ENCODE data around the gene IFNGR1. TPM values are rescaled to one million over a fixed set of nuclear protein-coding genes. Genes with fewer than 3 reads are reported as not detected.

The IFNGR1 gene
- total and polyA plus RNA-seq, 12 donors: 55.8 to 132 (median 78.7) TPM

DNA sequence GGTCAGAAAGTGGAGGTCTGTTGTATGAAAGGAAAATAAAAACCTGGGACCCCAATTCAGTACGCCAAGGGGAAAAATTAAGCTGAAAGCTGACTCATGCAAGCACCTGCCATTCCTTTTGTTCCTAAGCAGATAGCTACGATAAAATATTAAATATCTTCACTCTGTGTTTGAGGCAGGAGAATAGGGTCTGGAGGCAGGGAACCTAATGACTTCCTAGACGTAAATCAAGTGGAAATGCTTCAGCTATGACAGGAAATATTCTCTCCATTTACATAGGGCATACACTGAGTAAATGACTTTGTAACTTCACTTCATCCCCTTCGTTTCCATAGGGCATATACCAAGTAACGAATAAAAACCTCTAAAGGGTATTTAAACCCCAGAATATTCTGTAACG is 41.0 kb upstream of the IFNGR1 start:
- WGBS, 2 donors: 75 to 79% methylated on average over 6 of the region's 6 CpGs
- TF ChIP-seq, protein P1, sequence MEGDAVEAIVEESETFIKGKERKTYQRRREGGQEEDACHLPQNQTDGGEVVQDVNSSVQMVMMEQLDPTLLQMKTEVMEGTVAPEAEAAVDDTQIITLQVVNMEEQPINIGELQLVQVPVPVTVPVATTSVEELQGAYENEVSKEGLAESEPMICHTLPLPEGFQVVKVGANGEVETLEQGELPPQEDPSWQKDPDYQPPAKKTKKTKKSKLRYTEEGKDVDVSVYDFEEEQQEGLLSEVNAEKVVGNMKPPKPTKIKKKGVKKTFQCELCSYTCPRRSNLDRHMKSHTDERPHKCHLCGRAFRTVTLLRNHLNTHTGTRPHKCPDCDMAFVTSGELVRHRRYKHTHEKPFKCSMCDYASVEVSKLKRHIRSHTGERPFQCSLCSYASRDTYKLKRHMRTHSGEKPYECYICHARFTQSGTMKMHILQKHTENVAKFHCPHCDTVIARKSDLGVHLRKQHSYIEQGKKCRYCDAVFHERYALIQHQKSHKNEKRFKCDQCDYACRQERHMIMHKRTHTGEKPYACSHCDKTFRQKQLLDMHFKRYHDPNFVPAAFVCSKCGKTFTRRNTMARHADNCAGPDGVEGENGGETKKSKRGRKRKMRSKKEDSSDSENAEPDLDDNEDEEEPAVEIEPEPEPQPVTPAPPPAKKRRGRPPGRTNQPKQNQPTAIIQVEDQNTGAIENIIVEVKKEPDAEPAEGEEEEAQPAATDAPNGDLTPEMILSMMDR (IDR thresholded peaks at IDR 0.05): no peak
- peak in 2 of 8 donors; percentile 16 to 58 for ATAC-seq
- no peak for DNase-seq
- H3K36me3 ChIP-seq: no peaks in the 10 kb centered on the region
- peak overlapping the region in 5 of 10 donors; percentile 35 to 64 (median 47) for H3K27ac ChIP-seq
- H3K4me1 ChIP-seq: peaks cover 0 to 31% (median 18%) of the 10 kb centered on the region in 9 donors
- H3K4me3 ChIP-seq: no peak overlapping the region
- intact Hi-C loops (cut with DNase I): loop anchor here in 4 of 10 donors (5.0 to 10.0 kb wide), 2 partner anchors 43 to 155 kb away; partner anchors contain the start of gene IFNGR1 (in 3 of the 4)
- peaks cover 0 to 23% (median 6%) of the 10 kb centered on the region in 11 donors for H3K9me3 ChIP-seq
- no peaks in the 10 kb centered on the region for H3K27me3 ChIP-seq

DNA sequence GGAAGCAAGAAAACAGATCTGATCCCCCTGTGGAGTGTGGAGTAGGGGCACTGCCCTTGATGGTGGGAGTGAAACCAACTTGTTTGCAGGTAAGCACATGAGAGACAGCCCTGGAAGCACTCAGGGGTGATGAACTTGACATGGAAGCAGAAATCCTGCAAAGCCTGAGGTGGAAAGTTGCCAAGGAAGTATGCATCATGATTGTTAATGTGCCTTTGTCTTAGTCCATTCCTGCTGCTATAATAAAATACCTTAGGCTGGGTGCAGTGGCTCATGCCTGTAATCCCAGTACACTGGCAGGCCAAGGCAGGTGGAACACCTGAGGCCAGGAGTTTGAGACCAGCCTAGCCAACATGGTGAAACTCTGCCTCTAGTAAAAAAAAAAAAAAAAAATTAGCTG is 40.2 kb upstream of the IFNGR1 start:
- intact Hi-C loops (cut with DNase I): no loop called here
- no peaks in the 10 kb centered on the region for H3K27me3 ChIP-seq

DNA sequence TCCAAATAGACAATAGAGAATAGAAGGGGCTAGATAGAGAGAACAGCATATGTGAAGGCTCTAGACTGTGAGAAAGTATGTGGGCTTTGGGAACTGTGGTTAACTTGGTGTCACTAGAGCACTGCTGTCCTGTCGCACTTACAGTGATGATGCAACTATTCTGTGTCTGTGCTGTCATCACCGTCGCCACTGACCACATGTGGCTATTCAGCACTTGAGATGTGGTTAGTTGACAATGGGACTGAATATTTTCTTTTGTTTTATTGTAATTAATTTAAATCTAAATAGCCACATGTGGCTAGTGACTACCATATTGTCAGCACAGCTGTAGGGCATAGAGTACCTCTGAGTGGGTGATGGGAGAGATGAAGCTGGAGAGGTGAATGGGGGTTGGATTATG is 39.0 kb upstream of the IFNGR1 start:
- WGBS, 2 donors: 83 to 84% methylated on average over 3 of the region's 3 CpGs
- TF ChIP-seq, protein P1 (IDR thresholded peaks at IDR 0.05): no peak

More for the DNA sequence above, 40.2 kb upstream of the IFNGR1 start:
- Histone ChIP-seq H3K9me3 (peaks cover 0 to 31% (median 8%) of the 10 kb centered on the region in 11 donors), H3K4me1 (peaks cover 0 to 29% (median 17%) of the 10 kb centered on the region in 9 donors), H3K27ac (no peak overlapping the region), H3K36me3 (no peaks in the 10 kb centered on the region), H3K4me3 (no peak overlapping the region)
- no peak for DNase-seq
- TF ChIP-seq, protein P1 (IDR thresholded peaks at IDR 0.05): no peak
- ATAC-seq: no peak

DNA sequence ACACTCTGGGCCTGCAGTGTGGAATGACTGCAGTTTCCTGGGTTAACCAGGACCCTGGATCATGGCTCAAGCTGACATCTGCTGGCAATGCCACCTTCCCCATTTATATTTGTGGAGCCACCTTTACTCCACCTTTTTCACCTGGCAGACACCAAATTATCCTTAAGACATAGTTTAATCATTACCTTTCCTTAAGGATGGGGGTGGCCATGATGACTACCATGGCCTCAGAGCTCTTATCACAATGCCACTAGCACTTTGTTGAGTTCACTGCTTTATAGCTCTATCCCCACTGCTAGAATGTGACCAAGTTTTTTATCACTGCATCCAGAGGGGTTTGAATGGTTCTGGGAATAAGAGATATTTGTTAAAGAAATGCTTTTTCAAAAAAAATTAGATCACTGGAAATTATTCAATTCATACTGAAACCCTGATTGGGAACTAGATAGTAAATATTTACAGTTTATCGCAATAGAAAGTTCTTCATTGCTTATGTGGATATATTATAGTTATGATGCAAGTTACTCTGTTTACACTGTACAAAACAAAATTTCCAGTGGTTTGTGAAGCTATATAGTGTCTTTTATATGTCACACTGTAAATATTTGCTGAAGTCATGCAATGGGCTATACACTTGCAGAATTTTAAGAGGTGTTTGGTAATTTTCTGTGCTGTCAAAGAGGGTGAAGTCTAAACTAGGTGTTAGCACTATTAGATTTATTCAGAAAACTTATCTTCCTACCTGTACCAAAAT is 37.3 kb upstream of the IFNGR1 start:
- Histone ChIP-seq H3K27me3 (no peaks in the 10 kb centered on the region), H3K36me3 (no peaks in the 10 kb centered on the region), H3K9me3 (peaks cover 0 to 38% (median 8%) of the 10 kb centered on the region in 11 donors), H3K27ac (no peak overlapping the region), H3K4me1 (peaks cover 0 to 18% (median 12%) of the 10 kb centered on the region in 9 donors), H3K4me3 (no peak overlapping the region)
- TF ChIP-seq, protein P1 (IDR thresholded peaks at IDR 0.05): no peak
- DNase-seq: no peak
- intact Hi-C loops (cut with DNase I): no loop called here
- WGBS, 2 donors: 97 to 100% methylated on average over 1 of the region's 1 CpG
- no peak for ATAC-seq

More for the DNA sequence above, 39.0 kb upstream of the IFNGR1 start:
- Histone ChIP-seq H3K9me3 (peaks cover 0 to 38% (median 8%) of the 10 kb centered on the region in 11 donors), H3K4me1 (peaks cover 0 to 29% (median 17%) of the 10 kb centered on the region in 9 donors), H3K4me3 (no peak overlapping the region), H3K36me3 (no peaks in the 10 kb centered on the region), H3K27me3 (no peaks in the 10 kb centered on the region), H3K27ac (no peak overlapping the region)
- intact Hi-C loops (cut with DNase I): no loop called here
- DNase-seq (no peak), ATAC-seq (no peak)
